ENCODE measurements around the gene ATIC. TPM values are rescaled to one million over a fixed set of nuclear protein-coding genes. Genes with fewer than 3 reads are reported as not detected.

The ATIC gene
- total RNA-seq (2014; rRNA removed; shearing (Covaris generic); ENCODE audit: low replicate concordance): 72.4 and 84.5 TPM in 2 replicates

GRCh38 chr2:215311625-215312396 lies at the start of gene ATIC:
Gene ATIC (plus strand): TSS chr2:215312059. CDS start chr2:215312143, 84 bp downstream.
- H3K27ac ChIP-seq (ENCODE audit: low read length): peak within 1 kb of the TSS; percentile 86
- no peaks in the 10 kb centered on the region for H3K9me2 ChIP-seq (replicated peaks; ENCODE audit: insufficient read depth, low read length)
- no peaks in the 10 kb centered on the region for H3K27me3 ChIP-seq (ENCODE audit: low read length)
- peak within 1 kb of the TSS; percentile 97 for H2AFZ ChIP-seq (ENCODE audit: low read length)
- peak within 1 kb of the TSS; percentile 100 for H3K9ac ChIP-seq (ENCODE audit: low read length)
- peak within 1 kb of the TSS; percentile 100 for H3K4me3 ChIP-seq (ENCODE audit: low read length)
- H3K4me1 ChIP-seq (ENCODE audit: low read length): peaks cover 17% of the 10 kb centered on the region
- H3K4me2 ChIP-seq (ENCODE audit: low read depth, low read length, poor library complexity, severe bottlenecking): peak within 1 kb of the TSS; percentile 100
- peaks cover 52% of the 10 kb centered on the region for H3K79me2 ChIP-seq (ENCODE audit: low read length)
- no peaks in the 10 kb centered on the region for H3K9me3 ChIP-seq (ENCODE audit: low read length)
- H4K20me1 ChIP-seq (ENCODE audit: insufficient read depth, low read depth, low read length): no peaks in the 10 kb centered on the region
- H3K36me3 ChIP-seq (ENCODE audit: insufficient read depth, low read length): peaks cover 31% of the 10 kb centered on the region; the same call in 1 of the 2 replicates
- peak; percentile 97 for DNase-seq

GRCh38 chr2:215262303-215262702 lies 49.6 kb upstream of the ATIC start:
- Histone ChIP-seq H3K9me3 (ENCODE audit: low read length) (no peaks in the 10 kb centered on the region), H3K36me3 (ENCODE audit: insufficient read depth, low read length) (no peaks in the 10 kb centered on the region), H3K4me1 (ENCODE audit: low read length) (no peaks in the 10 kb centered on the region), H4K20me1 (ENCODE audit: insufficient read depth, low read depth, low read length) (no peaks in the 10 kb centered on the region), H3K9ac (ENCODE audit: low read length) (no peak overlapping the region), H2AFZ (ENCODE audit: low read length) (no peak overlapping the region), H3K79me2 (ENCODE audit: low read length) (no peaks in the 10 kb centered on the region), H3K27me3 (ENCODE audit: low read length) (no peaks in the 10 kb centered on the region), H3K27ac (ENCODE audit: low read length) (no peak overlapping the region), H3K4me3 (ENCODE audit: low read length) (no peak overlapping the region), H3K9me2 (replicated peaks; ENCODE audit: insufficient read depth, low read length) (no peaks in the 10 kb centered on the region), H3K4me2 (ENCODE audit: low read depth, low read length, poor library complexity, severe bottlenecking) (no peak overlapping the region)
- no peak for DNase-seq

- no peaks in the 10 kb centered on the region for H3K4me1 ChIP-seq (ENCODE audit: low read length)
- no peaks in the 10 kb centered on the region for H3K9me3 ChIP-seq (ENCODE audit: low read length)
- no peaks in the 10 kb centered on the region for H3K27me3 ChIP-seq (ENCODE audit: low read length)
- H3K4me2 ChIP-seq (ENCODE audit: low read depth, low read length, poor library complexity, severe bottlenecking): no peak overlapping the region
- H3K79me2 ChIP-seq (ENCODE audit: low read length): no peaks in the 10 kb centered on the region
- H3K27ac ChIP-seq (ENCODE audit: low read length): no peak overlapping the region
- no peak overlapping the region for H2AFZ ChIP-seq (ENCODE audit: low read length)
- H3K36me3 ChIP-seq (ENCODE audit: insufficient read depth, low read length): no peaks in the 10 kb centered on the region
- no peak overlapping the region for H3K4me3 ChIP-seq (ENCODE audit: low read length)
- no peaks in the 10 kb centered on the region for H4K20me1 ChIP-seq (ENCODE audit: insufficient read depth, low read depth, low read length)
- no peak for DNase-seq
- no peaks in the 10 kb centered on the region for H3K9me2 ChIP-seq (replicated peaks; ENCODE audit: insufficient read depth, low read length)
- no peak overlapping the region for H3K9ac ChIP-seq (ENCODE audit: low read length)
Observed at GRCh38 chr2:215262741-215263362, 49.0 kb upstream of the ATIC start.

GRCh38 chr2:215264374-215264773 lies 47.5 kb upstream of the ATIC start:
- Histone ChIP-seq H3K27ac (ENCODE audit: low read length) (no peak overlapping the region), H2AFZ (ENCODE audit: low read length) (no peak overlapping the region), H3K9ac (ENCODE audit: low read length) (no peak overlapping the region), H3K27me3 (ENCODE audit: low read length) (no peaks in the 10 kb centered on the region), H3K79me2 (ENCODE audit: low read length) (no peaks in the 10 kb centered on the region), H3K36me3 (ENCODE audit: insufficient read depth, low read length) (no peaks in the 10 kb centered on the region), H3K9me2 (replicated peaks; ENCODE audit: insufficient read depth, low read length) (no peaks in the 10 kb centered on the region), H3K4me2 (ENCODE audit: low read depth, low read length, poor library complexity, severe bottlenecking) (no peak overlapping the region), H3K4me1 (ENCODE audit: low read length) (no peaks in the 10 kb centered on the region), H4K20me1 (ENCODE audit: insufficient read depth, low read depth, low read length) (no peaks in the 10 kb centered on the region), H3K9me3 (ENCODE audit: low read length) (no peaks in the 10 kb centered on the region), H3K4me3 (ENCODE audit: low read length) (no peak overlapping the region)
- no peak for DNase-seq

- no peak overlapping the region for H3K9ac ChIP-seq (ENCODE audit: low read length)
- H3K36me3 ChIP-seq (ENCODE audit: insufficient read depth, low read length): no peaks in the 10 kb centered on the region
- no peak overlapping the region for H3K27ac ChIP-seq (ENCODE audit: low read length)
- H4K20me1 ChIP-seq (ENCODE audit: insufficient read depth, low read depth, low read length): no peaks in the 10 kb centered on the region
- no peaks in the 10 kb centered on the region for H3K4me1 ChIP-seq (ENCODE audit: low read length)
- no peaks in the 10 kb centered on the region for H3K79me2 ChIP-seq (ENCODE audit: low read length)
- no peaks in the 10 kb centered on the region for H3K9me2 ChIP-seq (replicated peaks; ENCODE audit: insufficient read depth, low read length)
- H3K4me2 ChIP-seq (ENCODE audit: low read depth, low read length, poor library complexity, severe bottlenecking): no peak overlapping the region
- no peaks in the 10 kb centered on the region for H3K27me3 ChIP-seq (ENCODE audit: low read length)
- no peak overlapping the region for H3K4me3 ChIP-seq (ENCODE audit: low read length)
- H2AFZ ChIP-seq (ENCODE audit: low read length): no peak overlapping the region
- no peaks in the 10 kb centered on the region for H3K9me3 ChIP-seq (ENCODE audit: low read length)
- DNase-seq: peak; percentile 86
Observed at GRCh38 chr2:215269397-215270117, 42.3 kb upstream of the ATIC start.

- Histone ChIP-seq H3K79me2 (ENCODE audit: low read length) (no peaks in the 10 kb centered on the region), H3K9me2 (replicated peaks; ENCODE audit: insufficient read depth, low read length) (no peaks in the 10 kb centered on the region), H3K36me3 (ENCODE audit: insufficient read depth, low read length) (no peaks in the 10 kb centered on the region), H3K4me2 (ENCODE audit: low read depth, low read length, poor library complexity, severe bottlenecking) (no peak overlapping the region), H3K27me3 (ENCODE audit: low read length) (no peaks in the 10 kb centered on the region), H3K9ac (ENCODE audit: low read length) (no peak overlapping the region), H4K20me1 (ENCODE audit: insufficient read depth, low read depth, low read length) (no peaks in the 10 kb centered on the region), H3K4me1 (ENCODE audit: low read length) (no peaks in the 10 kb centered on the region), H3K4me3 (ENCODE audit: low read length) (no peak overlapping the region), H2AFZ (ENCODE audit: low read length) (no peak overlapping the region), H3K27ac (ENCODE audit: low read length) (no peak overlapping the region), H3K9me3 (ENCODE audit: low read length) (no peaks in the 10 kb centered on the region)
- no peak for DNase-seq
Observed at GRCh38 chr2:215270118-215270451, 41.8 kb upstream of the ATIC start.

- no peaks in the 10 kb centered on the region for H3K4me1 ChIP-seq (ENCODE audit: low read length)
- no peaks in the 10 kb centered on the region for H3K9me3 ChIP-seq (ENCODE audit: low read length)
- no peak overlapping the region for H3K4me3 ChIP-seq (ENCODE audit: low read length)
- no peaks in the 10 kb centered on the region for H4K20me1 ChIP-seq (ENCODE audit: insufficient read depth, low read depth, low read length)
- no peaks in the 10 kb centered on the region for H3K9me2 ChIP-seq (replicated peaks; ENCODE audit: insufficient read depth, low read length)
- no peaks in the 10 kb centered on the region for H3K36me3 ChIP-seq (ENCODE audit: insufficient read depth, low read length)
- H3K79me2 ChIP-seq (ENCODE audit: low read length): no peaks in the 10 kb centered on the region
- no peak for DNase-seq
- no peak overlapping the region for H3K4me2 ChIP-seq (ENCODE audit: low read depth, low read length, poor library complexity, severe bottlenecking)
- no peak overlapping the region for H3K27ac ChIP-seq (ENCODE audit: low read length)
- H3K9ac ChIP-seq (ENCODE audit: low read length): no peak overlapping the region
- no peaks in the 10 kb centered on the region for H3K27me3 ChIP-seq (ENCODE audit: low read length)
- H2AFZ ChIP-seq (ENCODE audit: low read length): no peak overlapping the region
Observed at GRCh38 chr2:215271446-215271845, 40.4 kb upstream of the ATIC start.

- no peaks in the 10 kb centered on the region for H3K79me2 ChIP-seq (ENCODE audit: low read length)
- H2AFZ ChIP-seq (ENCODE audit: low read length): no peak overlapping the region
Observed at GRCh38 chr2:215272918-215273317, 38.9 kb upstream of the ATIC start.

More at GRCh38 chr2:215272918-215273317, 38.9 kb upstream of the ATIC start:
- Histone ChIP-seq H3K4me3 (ENCODE audit: low read length) (no peak overlapping the region), H3K9me2 (replicated peaks; ENCODE audit: insufficient read depth, low read length) (no peaks in the 10 kb centered on the region), H3K4me1 (ENCODE audit: low read length) (no peaks in the 10 kb centered on the region), H3K9me3 (ENCODE audit: low read length) (no peaks in the 10 kb centered on the region), H3K36me3 (ENCODE audit: insufficient read depth, low read length) (no peaks in the 10 kb centered on the region), H3K9ac (ENCODE audit: low read length) (no peak overlapping the region), H4K20me1 (ENCODE audit: insufficient read depth, low read depth, low read length) (no peaks in the 10 kb centered on the region), H3K4me2 (ENCODE audit: low read depth, low read length, poor library complexity, severe bottlenecking) (no peak overlapping the region), H3K27ac (ENCODE audit: low read length) (no peak overlapping the region), H3K27me3 (ENCODE audit: low read length) (no peaks in the 10 kb centered on the region)
- DNase-seq: no peak
